WTC11 (cell line): ENCODE results near the gene FARSA. TPM values are rescaled to one million over a fixed set of nuclear protein-coding genes. Genes with fewer than 3 reads are reported as not detected.

Source experiments
- ATAC-seq: fragments of 200-7000 bp; cut with Tn5 transposase; 2 replicates; pipeline ENCODE4 v1.10.0; 2021; ENCODE audit warnings: mild to moderate bottlenecking, moderate library complexity
- CTCF ChIA-PET: fragments of 300-600 bp; sonication (Branson Sonifier 250); formaldehyde crosslinking; loops from one replicate; lab custom pipeline; 2021; ENCODE audit warnings: antibody characterized with exemption; lab: Charles Lee
- POLR2A ChIA-PET: fragments of 350-600 bp; sonication (Branson Sonifier 250); formaldehyde crosslinking; loops from one replicate; lab custom pipeline; 2021; ENCODE audit warnings: antibody characterized with exemption; lab: Charles Lee
- DNase-seq: peaks from one replicate; pipeline ENCODE4 v3.0.0; 2021; ENCODE audit warnings: low spot score
- H3K27ac Mint-ChIP-seq: 2 replicates; pipeline ENCODE4 v1.8.0; 2021; ENCODE audit warnings: mixed read lengths
- H3K27me3 Mint-ChIP-seq: 2 replicates; pipeline ENCODE4 v1.8.0; 2021; ENCODE audit warnings: low read depth, mild to moderate bottlenecking, moderate library complexity, mixed read lengths
- H3K36me3 Mint-ChIP-seq: 2 replicates; pipeline ENCODE4 v1.8.0; 2021; ENCODE audit warnings: mixed read lengths
- H3K4me1 Mint-ChIP-seq: 2 replicates; pipeline ENCODE4 v1.8.0; 2022; ENCODE audit warnings: mixed read lengths
- H3K4me3 Mint-ChIP-seq: 2 replicates; pipeline ENCODE4 v1.8.0; 2021; ENCODE audit warnings: mild to moderate bottlenecking, moderate library complexity, mixed read lengths
- H3K9me3 Mint-ChIP-seq: 2 replicates; pipeline ENCODE4 v1.8.0; 2021; ENCODE audit warnings: mixed read lengths
- ATF6 ChIP-seq: sonication (generic); formaldehyde crosslinking; IDR thresholded peaks from 2 replicates; pipeline ENCODE4 v1.8.1; 2023; ENCODE audit warnings: mild to moderate bottlenecking, missing genetic modification reagents
- E2F5 ChIP-seq: sonication (generic); formaldehyde crosslinking; IDR thresholded peaks from 2 replicates; pipeline ENCODE4 v1.8.1; 2022; ENCODE audit warnings: mild to moderate bottlenecking, moderate library complexity, missing genetic modification reagents
- FOXJ3 ChIP-seq: sonication (generic); formaldehyde crosslinking; IDR thresholded peaks from 2 replicates; pipeline ENCODE4 v1.9.0; 2021; ENCODE audit warnings: missing genetic modification reagents, mild to moderate bottlenecking, borderline replicate concordance
- FOXP1 ChIP-seq: sonication (generic); formaldehyde crosslinking; IDR thresholded peaks from 2 replicates; pipeline ENCODE4 v1.8.0; 2022; ENCODE audit warnings: missing genetic modification reagents, mild to moderate bottlenecking, moderate library complexity, borderline replicate concordance
- GABPB1 ChIP-seq: sonication (generic); formaldehyde crosslinking; IDR thresholded peaks from 2 replicates; pipeline ENCODE4 v1.8.1; 2023; ENCODE audit warnings: mild to moderate bottlenecking, missing genetic modification reagents
- GRHL2 ChIP-seq: fragments of 250-450 bp; sonication (Bioruptor Pico); IDR thresholded peaks from 2 replicates; pipeline ENCODE4 v1.8.0; 2022; ENCODE audit warnings: mild to moderate bottlenecking, moderate library complexity; ENCODE audit not compliant: insufficient replicate concordance, severe bottlenecking
- HMGA2 ChIP-seq: fragments of 250-450 bp; sonication (Bioruptor Pico); IDR thresholded peaks from 2 replicates; pipeline ENCODE4 v1.4.0; 2021; ENCODE audit warnings: mild to moderate bottlenecking, moderate library complexity
- MYBL2 ChIP-seq: sonication (generic); formaldehyde crosslinking; IDR thresholded peaks from 2 replicates; pipeline ENCODE4 v1.8.1; 2023; ENCODE audit warnings: mild to moderate bottlenecking, moderate library complexity, missing genetic modification reagents
- NFATC4 ChIP-seq: fragments of 250-450 bp; sonication (Bioruptor Pico); IDR thresholded peaks from 2 replicates; pipeline ENCODE4 v1.9.0; 2021; ENCODE audit warnings: mild to moderate bottlenecking
- NR1H2 ChIP-seq: sonication (generic); formaldehyde crosslinking; IDR thresholded peaks from 2 replicates; pipeline ENCODE4 v1.9.0; 2021; ENCODE audit warnings: mild to moderate bottlenecking, moderate library complexity, missing genetic modification reagents
- PRRX2 ChIP-seq: fragments of 250-450 bp; sonication (Bioruptor Pico); IDR thresholded peaks from 2 replicates; pipeline ENCODE4 v1.8.0; 2021; ENCODE audit warnings: mild to moderate bottlenecking
- RELA ChIP-seq: sonication (generic); formaldehyde crosslinking; IDR thresholded peaks from 2 replicates; pipeline ENCODE4 v1.8.1; 2022; ENCODE audit warnings: missing genetic modification reagents, mild to moderate bottlenecking, borderline replicate concordance
- TCF7 ChIP-seq: sonication (generic); formaldehyde crosslinking; IDR thresholded peaks from 2 replicates; pipeline ENCODE4 v1.8.0; 2022; ENCODE audit warnings: mild to moderate bottlenecking, low read depth, missing genetic modification reagents, moderate library complexity
- TEAD4 ChIP-seq: sonication (generic); formaldehyde crosslinking; IDR thresholded peaks from 2 replicates; pipeline ENCODE4 v1.8.0; 2022; ENCODE audit warnings: mild to moderate bottlenecking, missing genetic modification reagents
- TP53 ChIP-seq: sonication (generic); formaldehyde crosslinking; IDR thresholded peaks from 2 replicates; pipeline ENCODE4 v1.8.1; 2023; ENCODE audit warnings: mild to moderate bottlenecking, missing genetic modification reagents
- ZBTB21 ChIP-seq: sonication (generic); formaldehyde crosslinking; IDR thresholded peaks from 2 replicates; pipeline ENCODE4 v1.8.1; 2023; ENCODE audit warnings: mild to moderate bottlenecking, missing genetic modification reagents, borderline replicate concordance
- ZNF121 ChIP-seq: sonication (generic); formaldehyde crosslinking; IDR thresholded peaks from 2 replicates; pipeline ENCODE4 v1.8.0; 2023; ENCODE audit warnings: missing genetic modification reagents
- ZNF138 ChIP-seq: sonication (generic); formaldehyde crosslinking; conservative IDR thresholded peaks from 2 replicates; pipeline ENCODE4 v1.8.1; 2022; ENCODE audit warnings: mild to moderate bottlenecking, moderate library complexity, missing genetic modification reagents
- ZNF219 ChIP-seq: sonication (generic); formaldehyde crosslinking; IDR thresholded peaks from 2 replicates; pipeline ENCODE4 v1.8.0; 2023; ENCODE audit warnings: missing genetic modification reagents, mild to moderate bottlenecking, borderline replicate concordance
- ZNF263 ChIP-seq: sonication (generic); formaldehyde crosslinking; IDR thresholded peaks from 2 replicates; pipeline ENCODE4 v1.8.1; 2022; ENCODE audit warnings: low read depth, mild to moderate bottlenecking, moderate library complexity, missing genetic modification reagents
- total RNA-seq: library from RNA; stranded (reverse); gene quantifications from 3 replicates; pipeline ENCODE4 v1.2.3, GENCODE V29; 2021
- TF ChIP-seq, protein P1 (sequence below): sonication (generic); formaldehyde crosslinking; IDR thresholded peaks from 2 replicates; pipeline ENCODE4 v1.8.1; 2023; ENCODE audit warnings: mild to moderate bottlenecking, moderate library complexity, missing genetic modification reagents
- TF ChIP-seq, protein P2 (sequence below): sonication (generic); formaldehyde crosslinking; IDR thresholded peaks from 2 replicates; pipeline ENCODE4 v1.8.0; 2023; ENCODE audit warnings: missing genetic modification reagents
- TF ChIP-seq, protein P3 (sequence below): fragments of 250-450 bp; sonication (Bioruptor Pico); conservative IDR thresholded peaks from 2 replicates; pipeline ENCODE4 v1.9.0; 2021; ENCODE audit warnings: mild to moderate bottlenecking
- TF ChIP-seq, protein P4 (sequence below): fragments of 250-450 bp; sonication (Bioruptor Pico); IDR thresholded peaks from 2 replicates; pipeline ENCODE4 v1.9.0; 2021; ENCODE audit warnings: mild to moderate bottlenecking
- TF ChIP-seq, protein P5 (sequence below): sonication (generic); formaldehyde crosslinking; IDR thresholded peaks from 2 replicates; pipeline ENCODE4 v1.8.1; 2022; ENCODE audit warnings: low read depth, mild to moderate bottlenecking, moderate library complexity, missing genetic modification reagents, borderline replicate concordance

FARSA gene
- total RNA-seq, 1 experiment from 2014 or later: 108 TPM

- no peak for TF ChIP-seq ZBTB21 (CRISPR knock-in tag)
- TF ChIP-seq ZNF121: 0 out of 2 replicates have a peak, but pooled peaks have one; percentile 10
- TF ChIP-seq, protein P1, sequence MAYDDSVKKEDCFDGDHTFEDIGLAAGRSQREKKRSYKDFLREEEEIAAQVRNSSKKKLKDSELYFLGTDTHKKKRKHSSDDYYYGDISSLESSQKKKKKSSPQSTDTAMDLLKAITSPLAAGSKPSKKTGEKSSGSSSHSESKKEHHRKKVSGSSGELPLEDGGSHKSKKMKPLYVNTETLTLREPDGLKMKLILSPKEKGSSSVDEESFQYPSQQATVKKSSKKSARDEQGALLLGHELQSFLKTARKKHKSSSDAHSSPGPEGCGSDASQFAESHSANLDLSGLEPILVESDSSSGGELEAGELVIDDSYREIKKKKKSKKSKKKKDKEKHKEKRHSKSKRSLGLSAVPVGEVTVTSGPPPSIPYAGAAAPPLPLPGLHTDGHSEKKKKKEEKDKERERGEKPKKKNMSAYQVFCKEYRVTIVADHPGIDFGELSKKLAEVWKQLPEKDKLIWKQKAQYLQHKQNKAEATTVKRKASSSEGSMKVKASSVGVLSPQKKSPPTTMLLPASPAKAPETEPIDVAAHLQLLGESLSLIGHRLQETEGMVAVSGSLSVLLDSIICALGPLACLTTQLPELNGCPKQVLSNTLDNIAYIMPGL (CRISPR knock-in tag): peak; percentile 97; the same call in 1 of the 2 replicates
- TF ChIP-seq ATF6 (CRISPR knock-in tag): no peak
- peak; percentile 67 for TF ChIP-seq E2F5 (CRISPR knock-in tag)
- TF ChIP-seq, protein P2, sequence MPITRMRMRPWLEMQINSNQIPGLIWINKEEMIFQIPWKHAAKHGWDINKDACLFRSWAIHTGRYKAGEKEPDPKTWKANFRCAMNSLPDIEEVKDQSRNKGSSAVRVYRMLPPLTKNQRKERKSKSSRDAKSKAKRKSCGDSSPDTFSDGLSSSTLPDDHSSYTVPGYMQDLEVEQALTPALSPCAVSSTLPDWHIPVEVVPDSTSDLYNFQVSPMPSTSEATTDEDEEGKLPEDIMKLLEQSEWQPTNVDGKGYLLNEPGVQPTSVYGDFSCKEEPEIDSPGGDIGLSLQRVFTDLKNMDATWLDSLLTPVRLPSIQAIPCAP: no peak
- TF ChIP-seq ZNF263 (CRISPR knock-in tag): no peak
- TF ChIP-seq, protein P3, sequence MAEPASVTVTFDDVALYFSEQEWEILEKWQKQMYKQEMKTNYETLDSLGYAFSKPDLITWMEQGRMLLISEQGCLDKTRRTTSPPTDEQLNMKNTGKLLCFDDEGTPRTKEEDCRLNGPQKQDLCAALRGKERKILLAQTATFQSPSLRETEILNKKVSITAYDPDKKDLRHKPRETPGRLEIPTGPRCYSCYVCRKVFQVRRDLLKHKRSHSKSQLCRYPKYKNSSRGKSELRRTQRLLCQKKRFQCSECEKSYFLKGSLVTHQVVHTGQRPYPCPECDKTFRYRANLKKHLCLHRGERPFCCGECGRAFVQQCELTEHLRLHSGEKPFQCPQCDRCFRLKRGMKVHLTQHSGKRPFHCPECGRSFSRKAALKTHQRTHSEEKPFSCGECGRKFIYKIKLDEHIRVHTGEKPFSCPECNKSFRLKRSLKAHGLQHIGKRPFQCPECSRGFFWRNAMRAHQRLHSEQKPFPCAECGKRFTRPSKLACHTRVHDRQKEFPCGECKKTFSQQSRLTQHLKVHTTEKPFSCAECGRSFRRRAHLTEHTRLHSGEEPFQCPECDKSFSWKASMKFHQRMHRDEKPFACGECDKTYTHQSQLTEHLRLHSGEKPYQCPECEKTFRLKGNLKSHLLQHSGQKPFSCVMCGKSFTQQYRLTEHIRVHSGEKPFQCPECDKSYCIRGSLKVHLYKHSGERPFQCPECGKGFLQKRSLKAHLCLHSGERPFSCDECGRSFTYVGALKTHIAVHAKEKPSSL: no peak
- TF ChIP-seq, protein P4, sequence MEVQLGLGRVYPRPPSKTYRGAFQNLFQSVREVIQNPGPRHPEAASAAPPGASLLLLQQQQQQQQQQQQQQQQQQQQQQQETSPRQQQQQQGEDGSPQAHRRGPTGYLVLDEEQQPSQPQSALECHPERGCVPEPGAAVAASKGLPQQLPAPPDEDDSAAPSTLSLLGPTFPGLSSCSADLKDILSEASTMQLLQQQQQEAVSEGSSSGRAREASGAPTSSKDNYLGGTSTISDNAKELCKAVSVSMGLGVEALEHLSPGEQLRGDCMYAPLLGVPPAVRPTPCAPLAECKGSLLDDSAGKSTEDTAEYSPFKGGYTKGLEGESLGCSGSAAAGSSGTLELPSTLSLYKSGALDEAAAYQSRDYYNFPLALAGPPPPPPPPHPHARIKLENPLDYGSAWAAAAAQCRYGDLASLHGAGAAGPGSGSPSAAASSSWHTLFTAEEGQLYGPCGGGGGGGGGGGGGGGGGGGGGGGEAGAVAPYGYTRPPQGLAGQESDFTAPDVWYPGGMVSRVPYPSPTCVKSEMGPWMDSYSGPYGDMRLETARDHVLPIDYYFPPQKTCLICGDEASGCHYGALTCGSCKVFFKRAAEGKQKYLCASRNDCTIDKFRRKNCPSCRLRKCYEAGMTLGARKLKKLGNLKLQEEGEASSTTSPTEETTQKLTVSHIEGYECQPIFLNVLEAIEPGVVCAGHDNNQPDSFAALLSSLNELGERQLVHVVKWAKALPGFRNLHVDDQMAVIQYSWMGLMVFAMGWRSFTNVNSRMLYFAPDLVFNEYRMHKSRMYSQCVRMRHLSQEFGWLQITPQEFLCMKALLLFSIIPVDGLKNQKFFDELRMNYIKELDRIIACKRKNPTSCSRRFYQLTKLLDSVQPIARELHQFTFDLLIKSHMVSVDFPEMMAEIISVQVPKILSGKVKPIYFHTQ (CRISPR knock-in tag): no peak
- peak; percentile 61; the same call in 1 of the 2 replicates for TF ChIP-seq FOXP1 (CRISPR knock-in tag)
- no peak for TF ChIP-seq HMGA2
Observed at GRCh38 chr19:12965017-12965811, 31.7 kb upstream of the FARSA start (continued).

DNA sequence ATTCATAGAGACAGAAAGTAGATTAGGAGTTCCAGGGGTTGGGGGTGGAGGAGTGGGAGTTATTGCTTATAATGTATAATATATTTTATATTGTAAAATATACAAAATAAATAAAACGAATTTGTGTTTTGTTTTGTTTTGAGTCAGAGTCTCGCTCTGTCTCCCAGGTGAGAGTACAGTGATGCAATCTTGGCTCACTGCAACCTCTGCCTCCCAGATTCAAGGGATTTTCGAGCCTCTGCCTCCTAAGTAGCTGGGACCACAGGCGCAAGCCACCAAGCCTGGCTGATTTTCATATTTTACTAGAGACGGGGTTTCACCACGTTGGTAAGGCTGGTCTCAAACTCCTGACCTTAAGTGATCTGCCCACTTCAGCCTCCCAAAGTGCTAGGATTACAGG, 26.0 kb upstream of the FARSA start:
- peaks cover 18% of the 10 kb centered on the region for H3K4me1 Mint-ChIP-seq
- no peak for DNase-seq
- no peak for ATAC-seq
- ChIA-PET POLR2A (interaction anchor here (0.5 kb wide), 1 partner anchor 1290 kb away, joined by 3 read pairs; no protein-coding TSS in a partner anchor), CTCF (interaction anchor here (1.8 kb wide), 1 partner anchor 18 kb away, joined by 7 read pairs; no protein-coding TSS in a partner anchor)
- peaks cover 4% of the 10 kb centered on the region; the same call in 1 of the 2 replicates for H3K36me3 Mint-ChIP-seq
- peaks cover 12% of the 10 kb centered on the region for H3K27me3 Mint-ChIP-seq
- H3K9me3 Mint-ChIP-seq: peaks cover 3% of the 10 kb centered on the region
- no peak overlapping the region for H3K4me3 Mint-ChIP-seq
- no peak overlapping the region for H3K27ac Mint-ChIP-seq
- TF ChIP-seq NFATC4 (CRISPR knock-in tag) (no peak), TEAD4 (no peak), PRRX2 (CRISPR knock-in tag) (no peak), GRHL2 (CRISPR knock-in tag) (no peak), NR1H2 (CRISPR knock-in tag) (no peak), ZNF219 (CRISPR knock-in tag) (no peak), ZNF138 (no peak), TP53 (no peak), GABPB1 (CRISPR knock-in tag) (no peak), FOXJ3 (CRISPR knock-in tag) (no peak), RELA (no peak), TCF7 (CRISPR knock-in tag) (no peak), MYBL2 (CRISPR knock-in tag) (no peak)
- TF ChIP-seq, protein P5, sequence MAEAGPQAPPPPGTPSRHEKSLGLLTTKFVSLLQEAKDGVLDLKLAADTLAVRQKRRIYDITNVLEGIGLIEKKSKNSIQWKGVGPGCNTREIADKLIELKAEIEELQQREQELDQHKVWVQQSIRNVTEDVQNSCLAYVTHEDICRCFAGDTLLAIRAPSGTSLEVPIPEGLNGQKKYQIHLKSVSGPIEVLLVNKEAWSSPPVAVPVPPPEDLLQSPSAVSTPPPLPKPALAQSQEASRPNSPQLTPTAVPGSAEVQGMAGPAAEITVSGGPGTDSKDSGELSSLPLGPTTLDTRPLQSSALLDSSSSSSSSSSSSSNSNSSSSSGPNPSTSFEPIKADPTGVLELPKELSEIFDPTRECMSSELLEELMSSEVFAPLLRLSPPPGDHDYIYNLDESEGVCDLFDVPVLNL (CRISPR knock-in tag): no peak
